HG03159 (cell line): ENCODE results near the gene HGD.

ENCODE experiments used
- ATAC-seq: cut with Tn5 transposase; IDR thresholded peaks from one replicate; pipeline ENCODE4 v1.9.1; 2021; ENCODE audit warnings: mild to moderate bottlenecking, moderate library complexity; ENCODE audit not compliant: unreplicated experiment

Gene HGD

GRCh38 chr3:120596116-120596852 is 85.8 kb downstream of the HGD start, which contains the start of gene NDUFB4:
NDUFB4 (plus strand) TSS chr3:120596336; CDS start chr3:120596360, 24 bp downstream.
- ATAC-seq = peak; percentile 95

GRCh38 chr3:120595788-120596115 is 86.3 kb downstream of the HGD start:
- ATAC-seq = no peak

GRCh38 chr3:120587332-120587975 is 94.6 kb downstream of the HGD start:
- ATAC-seq = no peak
